HL-60 (cell line): ENCODE data around the gene LRRIQ1.

ENCODE experiments used
- POLR2AphosphoS5 ChIP-seq: IDR thresholded peaks from 2 replicates; pipeline ENCODE4 v1.6.1; 2012; ENCODE audit warnings: low read depth
- TF ChIP-seq, protein P1 (sequence below): IDR thresholded peaks from one replicate; pipeline ENCODE4 v1.5.1; 2011; ENCODE audit warnings: low read length, control low read depth, inconsistent platforms; ENCODE audit not compliant: insufficient read depth

DNA sequence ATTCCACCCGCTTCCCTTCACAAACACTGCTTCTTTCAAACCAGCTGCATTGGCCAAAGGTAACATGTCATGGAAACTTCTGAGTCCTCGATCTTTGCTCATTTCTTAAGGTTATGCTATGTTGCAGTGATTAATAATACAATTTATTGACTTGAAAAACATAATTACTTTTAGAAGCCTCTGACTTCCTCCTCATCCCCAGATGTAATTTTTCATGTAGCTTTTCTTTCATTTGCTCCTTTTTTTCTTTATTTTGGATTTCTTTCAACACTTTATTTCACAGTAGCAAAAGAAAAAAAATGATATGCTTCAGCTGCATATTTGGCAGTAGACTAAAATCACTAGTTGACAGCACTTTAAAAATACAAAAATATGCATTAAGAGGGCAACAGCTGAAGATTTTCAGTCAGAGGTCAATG, 116.2 kb downstream of the LRRIQ1 start:
- TF ChIP-seq, protein P1, sequence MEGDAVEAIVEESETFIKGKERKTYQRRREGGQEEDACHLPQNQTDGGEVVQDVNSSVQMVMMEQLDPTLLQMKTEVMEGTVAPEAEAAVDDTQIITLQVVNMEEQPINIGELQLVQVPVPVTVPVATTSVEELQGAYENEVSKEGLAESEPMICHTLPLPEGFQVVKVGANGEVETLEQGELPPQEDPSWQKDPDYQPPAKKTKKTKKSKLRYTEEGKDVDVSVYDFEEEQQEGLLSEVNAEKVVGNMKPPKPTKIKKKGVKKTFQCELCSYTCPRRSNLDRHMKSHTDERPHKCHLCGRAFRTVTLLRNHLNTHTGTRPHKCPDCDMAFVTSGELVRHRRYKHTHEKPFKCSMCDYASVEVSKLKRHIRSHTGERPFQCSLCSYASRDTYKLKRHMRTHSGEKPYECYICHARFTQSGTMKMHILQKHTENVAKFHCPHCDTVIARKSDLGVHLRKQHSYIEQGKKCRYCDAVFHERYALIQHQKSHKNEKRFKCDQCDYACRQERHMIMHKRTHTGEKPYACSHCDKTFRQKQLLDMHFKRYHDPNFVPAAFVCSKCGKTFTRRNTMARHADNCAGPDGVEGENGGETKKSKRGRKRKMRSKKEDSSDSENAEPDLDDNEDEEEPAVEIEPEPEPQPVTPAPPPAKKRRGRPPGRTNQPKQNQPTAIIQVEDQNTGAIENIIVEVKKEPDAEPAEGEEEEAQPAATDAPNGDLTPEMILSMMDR, result no peak
- TF ChIP-seq POLR2AphosphoS5, result no peak
